ENCODE data around the gene PML.

The PML gene

DNA sequence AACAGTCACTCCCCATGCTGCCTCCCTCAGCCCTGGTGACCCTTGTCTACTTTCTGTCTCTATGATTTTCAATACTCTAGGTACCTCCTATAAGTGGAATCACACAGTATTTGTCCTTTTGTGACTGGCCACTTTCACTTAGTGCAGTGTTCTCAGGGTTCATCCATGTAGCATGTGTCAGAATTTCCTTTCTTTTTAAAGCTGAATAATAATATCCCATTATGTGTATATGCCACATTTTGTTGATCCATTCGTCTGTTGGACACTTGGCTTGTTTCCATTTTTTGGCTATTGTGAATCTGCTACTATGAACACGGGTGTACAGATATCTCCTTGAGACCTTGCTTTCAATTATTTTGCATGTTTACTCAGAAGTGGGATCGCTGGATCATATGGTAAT is 34.1 kb downstream of the PML start:
- Histone ChIP-seq H3K36me3 (ENCODE audit: control insufficient read depth, insufficient read depth, low read length) (peaks cover 7% of the 10 kb centered on the region; the same call in 1 of the 2 replicates), H3K27me3 (ENCODE audit: control insufficient read depth, insufficient read depth, low read length) (no peaks in the 10 kb centered on the region), H3K4me1 (ENCODE audit: control insufficient read depth, insufficient read depth, low read length) (no peaks in the 10 kb centered on the region), H3K4me3 (ENCODE audit: low read length) (no peak overlapping the region), H3K9me3 (ENCODE audit: control insufficient read depth, insufficient read depth, low read length) (no peaks in the 10 kb centered on the region), H3K27ac (ENCODE audit: low read length) (no peak overlapping the region)
- WGBS (ENCODE audit: insufficient coverage, insufficient read length) = no CpG with 5 or more reads among the region's 3 CpGs
- DNase-seq (ENCODE audit: low read depth, low spot score) = no peak

DNA sequence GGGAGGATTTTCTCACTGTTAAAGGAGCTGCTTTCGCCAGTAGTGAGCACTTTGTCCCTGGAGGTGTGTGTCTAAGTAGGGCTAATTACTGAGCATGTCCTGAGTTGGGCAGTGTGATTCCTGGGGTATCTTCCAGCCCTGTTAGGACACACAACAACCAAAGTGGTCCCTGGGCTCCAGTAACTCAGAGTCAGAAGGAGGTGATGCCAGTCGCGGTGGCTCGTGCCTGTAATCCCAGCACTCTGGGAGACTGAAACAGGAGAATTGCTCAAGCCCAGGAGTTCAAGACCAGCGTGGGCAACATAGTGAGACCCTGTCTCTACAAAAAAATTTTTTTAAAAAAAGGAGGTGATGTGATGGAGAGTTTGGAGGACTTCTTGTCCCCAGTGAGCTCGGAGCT is 37.5 kb downstream of the PML start:
- Histone ChIP-seq H3K4me1 (ENCODE audit: control insufficient read depth, insufficient read depth, low read length) (peaks cover 2% of the 10 kb centered on the region; the same call in 1 of the 2 replicates), H3K9me3 (ENCODE audit: control insufficient read depth, insufficient read depth, low read length) (no peaks in the 10 kb centered on the region), H3K36me3 (ENCODE audit: control insufficient read depth, insufficient read depth, low read length) (peaks cover 8% of the 10 kb centered on the region), H3K4me3 (ENCODE audit: low read length) (no peak overlapping the region), H3K27ac (ENCODE audit: low read length) (no peak overlapping the region), H3K27me3 (ENCODE audit: control insufficient read depth, insufficient read depth, low read length) (no peaks in the 10 kb centered on the region)
- WGBS (ENCODE audit: insufficient coverage, insufficient read length) = no CpG with 5 or more reads among the region's 6 CpGs
- DNase-seq (ENCODE audit: low read depth, low spot score) = no peak

DNA sequence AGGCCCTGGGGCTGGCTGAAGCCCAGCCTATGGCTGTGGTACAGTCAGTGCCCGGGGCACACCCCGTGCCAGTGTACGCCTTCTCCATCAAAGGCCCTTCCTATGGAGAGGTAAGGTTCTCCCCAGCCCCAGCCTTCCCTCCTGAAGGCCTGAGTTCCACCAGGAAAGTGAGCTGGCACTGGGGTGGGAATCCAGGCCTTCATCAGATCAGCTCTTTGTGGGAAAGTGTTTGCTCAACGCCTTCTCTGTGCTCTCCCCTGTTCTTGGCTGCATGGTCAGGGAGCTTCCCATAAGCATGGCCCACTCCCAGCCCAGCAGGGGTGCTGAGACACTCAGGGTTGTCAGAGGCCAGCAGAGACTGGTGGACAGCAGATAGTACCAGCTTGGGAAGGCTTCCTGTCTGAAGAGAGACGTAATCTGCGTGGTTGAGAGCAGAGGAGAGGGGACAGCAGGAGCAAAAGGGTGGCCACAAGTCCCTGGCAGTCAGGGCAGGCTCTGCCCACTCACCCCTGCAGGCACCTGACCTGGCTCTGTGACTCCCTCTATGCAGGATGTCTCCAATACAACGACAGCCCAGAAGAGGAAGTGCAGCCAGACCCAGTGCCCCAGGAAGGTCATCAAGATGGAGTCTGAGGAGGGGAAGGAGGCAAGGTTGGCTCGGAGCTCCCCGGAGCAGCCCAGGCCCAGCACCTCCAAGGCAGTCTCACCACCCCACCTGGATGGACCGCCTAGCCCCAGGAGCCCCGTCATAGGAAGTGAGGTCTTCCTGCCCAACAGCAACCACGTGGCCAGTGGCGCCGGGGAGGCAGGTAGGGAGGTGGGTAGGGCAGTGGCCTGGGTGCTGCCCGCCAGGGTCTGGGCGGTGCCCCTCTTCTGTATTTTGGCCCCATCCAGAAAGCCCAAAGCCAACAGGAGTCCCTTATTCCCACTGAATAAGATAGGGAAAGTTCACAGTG is 38.4 kb downstream of the PML start:
- Histone ChIP-seq H3K9me3 (ENCODE audit: control insufficient read depth, insufficient read depth, low read length) (no peaks in the 10 kb centered on the region), H3K4me3 (ENCODE audit: low read length) (no peak overlapping the region), H3K36me3 (ENCODE audit: control insufficient read depth, insufficient read depth, low read length) (peaks cover 8% of the 10 kb centered on the region), H3K4me1 (ENCODE audit: control insufficient read depth, insufficient read depth, low read length) (peaks cover 4% of the 10 kb centered on the region; the same call in 1 of the 2 replicates), H3K27me3 (ENCODE audit: control insufficient read depth, insufficient read depth, low read length) (no peaks in the 10 kb centered on the region), H3K27ac (ENCODE audit: low read length) (no peak overlapping the region)
- no CpG with 5 or more reads among the region's 16 CpGs for WGBS (ENCODE audit: insufficient coverage, insufficient read length)
- no peak for DNase-seq (ENCODE audit: low read depth, low spot score)

DNA sequence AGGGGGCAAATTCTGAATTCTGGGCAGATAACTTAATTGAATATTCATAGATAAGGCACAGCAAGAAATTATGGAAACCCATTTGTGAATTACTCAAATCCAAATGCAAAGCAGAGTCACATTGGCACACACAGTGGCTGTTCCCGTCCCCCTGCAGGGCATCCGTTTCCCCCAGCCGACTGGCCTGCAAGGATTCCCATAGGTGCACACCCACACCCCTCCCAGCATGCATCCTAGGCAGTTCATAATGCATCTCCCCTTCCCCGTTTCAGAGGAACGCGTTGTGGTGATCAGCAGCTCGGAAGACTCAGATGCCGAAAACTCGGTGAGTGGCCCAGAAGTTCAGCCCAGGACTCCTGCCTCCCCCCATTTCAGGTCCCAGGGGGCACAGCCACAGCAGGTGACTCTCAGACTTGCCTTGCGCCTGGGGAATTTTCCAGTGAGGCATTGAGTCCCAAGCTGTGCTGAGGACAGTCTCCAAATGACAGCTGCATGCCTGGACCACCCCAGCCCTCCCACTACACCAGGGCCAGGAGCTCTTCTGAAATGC is 39.8 kb downstream of the PML start:
- no CpG with 5 or more reads among the region's 10 CpGs for WGBS (ENCODE audit: insufficient coverage, insufficient read length)
- Histone ChIP-seq H3K4me1 (ENCODE audit: control insufficient read depth, insufficient read depth, low read length) (peaks cover 4% of the 10 kb centered on the region; the same call in 1 of the 2 replicates), H3K27me3 (ENCODE audit: control insufficient read depth, insufficient read depth, low read length) (no peaks in the 10 kb centered on the region), H3K4me3 (ENCODE audit: low read length) (no peak overlapping the region), H3K36me3 (ENCODE audit: control insufficient read depth, insufficient read depth, low read length) (peaks cover 8% of the 10 kb centered on the region), H3K27ac (ENCODE audit: low read length) (no peak overlapping the region), H3K9me3 (ENCODE audit: control insufficient read depth, insufficient read depth, low read length) (no peaks in the 10 kb centered on the region)
- no peak for DNase-seq (ENCODE audit: low read depth, low spot score)

DNA sequence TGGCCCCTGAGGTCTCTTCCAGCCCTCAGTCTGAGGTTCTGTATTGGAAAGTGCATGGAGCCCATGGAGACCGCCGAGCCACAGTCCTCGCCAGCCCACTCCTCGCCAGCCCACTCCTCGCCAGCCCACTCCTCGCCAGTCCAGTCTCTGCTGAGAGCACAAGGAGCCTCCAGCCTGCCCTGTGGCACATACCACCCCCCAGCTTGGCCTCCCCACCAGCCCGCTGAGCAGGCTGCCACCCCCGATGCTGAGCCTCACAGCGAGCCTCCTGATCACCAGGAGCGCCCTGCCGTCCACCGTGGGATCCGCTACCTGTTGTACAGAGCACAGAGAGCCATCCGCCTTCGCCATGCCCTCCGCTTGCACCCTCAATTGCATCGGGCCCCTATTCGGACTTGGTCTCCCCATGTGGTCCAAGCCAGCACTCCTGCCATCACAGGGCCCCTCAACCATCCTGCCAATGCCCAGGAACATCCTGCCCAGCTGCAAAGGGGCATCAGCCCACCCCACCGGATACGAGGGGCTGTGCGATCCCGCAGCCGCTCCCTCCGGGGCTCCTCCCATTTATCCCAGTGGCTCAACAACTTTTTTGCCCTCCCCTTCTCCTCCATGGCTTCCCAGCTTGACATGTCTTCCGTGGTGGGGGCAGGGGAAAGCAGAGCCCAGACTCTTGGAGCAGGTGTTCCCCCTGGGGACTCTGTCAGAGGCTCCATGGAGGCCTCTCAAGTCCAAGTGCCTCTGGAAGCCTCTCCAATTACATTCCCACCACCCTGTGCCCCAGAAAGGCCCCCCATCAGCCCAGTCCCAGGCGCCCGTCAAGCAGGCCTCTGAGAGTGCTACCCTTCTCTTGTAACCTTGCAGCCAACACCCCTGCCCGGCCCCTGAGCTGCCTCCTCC is 40.9 kb downstream of the PML start:
- H3K27me3 ChIP-seq (ENCODE audit: control insufficient read depth, insufficient read depth, low read length) = no peaks in the 10 kb centered on the region
- H3K27ac ChIP-seq (ENCODE audit: low read length) = no peak overlapping the region
- no CpG with 5 or more reads among the region's 28 CpGs for WGBS (ENCODE audit: insufficient coverage, insufficient read length)
- no peak for DNase-seq (ENCODE audit: low read depth, low spot score)
- H3K4me1 ChIP-seq (ENCODE audit: control insufficient read depth, insufficient read depth, low read length) = peaks cover 5% of the 10 kb centered on the region; the same call in 1 of the 2 replicates
- H3K36me3 ChIP-seq (ENCODE audit: control insufficient read depth, insufficient read depth, low read length) = peaks cover 8% of the 10 kb centered on the region
- no peak overlapping the region for H3K4me3 ChIP-seq (ENCODE audit: low read length)
- H3K9me3 ChIP-seq (ENCODE audit: control insufficient read depth, insufficient read depth, low read length) = no peaks in the 10 kb centered on the region

DNA sequence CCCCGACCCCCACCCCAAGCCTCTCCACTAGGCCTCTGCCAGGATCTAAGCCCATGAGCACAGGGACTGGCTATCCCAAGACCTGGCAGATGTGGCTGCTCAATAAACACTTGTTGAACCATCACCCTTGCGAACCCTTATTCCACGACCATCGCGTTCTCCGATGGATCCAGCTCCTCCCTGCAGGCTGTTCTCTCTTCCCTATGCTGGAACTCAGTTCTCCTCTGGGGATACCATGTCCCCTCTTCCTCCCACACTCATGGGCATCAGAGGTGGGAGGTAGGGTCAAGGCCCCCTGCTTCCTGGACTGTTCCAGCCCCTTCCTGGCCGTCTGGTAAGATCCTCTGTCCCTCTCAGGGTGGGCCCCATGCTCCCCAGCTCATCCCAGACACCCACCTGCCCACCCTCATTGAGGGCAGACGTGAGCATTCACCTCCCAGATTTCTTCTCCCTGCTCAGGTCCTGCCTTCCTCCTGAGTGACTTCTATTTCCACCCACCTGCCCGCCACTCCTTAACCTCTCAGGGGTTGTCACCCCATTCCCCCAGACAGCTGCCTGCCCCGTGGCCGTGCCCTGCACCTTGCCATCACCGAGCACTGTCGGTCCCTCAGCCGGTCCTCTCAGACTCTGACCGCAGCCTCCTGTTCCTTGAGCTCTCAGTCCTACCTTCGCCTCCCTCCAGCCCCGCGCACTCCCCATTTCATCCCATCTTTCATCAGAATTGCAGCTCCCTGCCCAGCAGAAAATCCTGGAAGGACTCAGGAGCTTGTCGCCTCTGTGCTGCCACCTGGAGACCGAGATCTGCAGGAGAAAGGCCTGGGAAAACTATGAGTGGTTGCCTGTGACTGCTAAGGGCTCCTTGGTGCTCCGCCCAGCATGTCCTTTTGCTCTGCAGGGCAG is 42.0 kb downstream of the PML start:
- WGBS (ENCODE audit: insufficient coverage, insufficient read length) = no CpG with 5 or more reads among the region's 21 CpGs
- no peaks in the 10 kb centered on the region for H3K9me3 ChIP-seq (ENCODE audit: control insufficient read depth, insufficient read depth, low read length)
- peaks cover 8% of the 10 kb centered on the region for H3K36me3 ChIP-seq (ENCODE audit: control insufficient read depth, insufficient read depth, low read length)
- H3K27me3 ChIP-seq (ENCODE audit: control insufficient read depth, insufficient read depth, low read length) = no peaks in the 10 kb centered on the region
- peaks cover 5% of the 10 kb centered on the region; the same call in 1 of the 2 replicates for H3K4me1 ChIP-seq (ENCODE audit: control insufficient read depth, insufficient read depth, low read length)
- peak; percentile 58 for DNase-seq (ENCODE audit: low read depth, low spot score)
- H3K27ac ChIP-seq (ENCODE audit: low read length) = no peak overlapping the region
- no peak overlapping the region for H3K4me3 ChIP-seq (ENCODE audit: low read length)

DNA sequence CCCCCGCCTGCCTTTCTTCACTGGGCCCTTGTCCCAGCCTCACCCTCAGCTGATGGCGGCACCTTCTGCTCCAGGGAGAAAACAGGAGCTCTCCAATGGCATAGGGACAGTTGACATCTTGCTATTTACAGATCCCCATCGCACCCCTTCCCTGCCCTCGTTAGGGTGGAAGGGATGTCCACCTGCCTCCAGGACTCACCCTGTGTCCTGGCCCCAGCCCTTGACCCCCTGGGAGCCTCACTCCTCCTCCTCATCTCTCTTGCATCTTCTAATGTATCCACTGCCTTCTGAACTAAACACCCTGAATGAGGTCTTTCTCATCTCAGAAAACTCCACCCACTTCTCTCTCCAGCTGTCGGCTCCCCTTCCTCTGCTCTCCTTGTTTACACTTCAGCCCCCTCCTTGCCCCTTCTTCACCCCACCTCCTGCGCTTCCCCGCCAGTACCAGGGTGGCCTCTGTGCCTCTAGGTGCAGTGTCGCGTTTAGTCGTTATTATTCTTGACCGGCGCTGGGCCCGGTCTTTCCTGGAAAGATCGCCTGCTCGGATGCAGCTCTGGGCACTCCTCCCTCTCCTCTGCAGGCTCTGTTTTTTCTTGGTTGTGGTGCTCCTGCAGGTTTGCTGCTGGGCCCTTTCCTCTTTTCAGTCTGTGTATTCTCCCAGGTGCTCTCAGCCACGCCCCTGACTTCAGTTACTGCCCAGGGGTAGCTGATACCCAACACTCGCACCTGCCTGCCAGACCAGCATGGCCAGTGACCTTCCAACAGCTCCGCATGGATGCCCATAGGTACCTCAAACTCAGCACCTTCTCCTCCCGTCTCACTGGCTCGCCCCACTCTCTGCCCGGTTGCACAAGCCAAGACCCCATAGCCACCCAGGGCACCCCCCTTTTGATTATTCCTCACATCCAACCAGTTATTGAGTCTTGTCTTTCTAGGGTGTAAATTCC is 42.9 kb downstream of the PML start:
- no peak overlapping the region for H3K27ac ChIP-seq (ENCODE audit: low read length)
- peaks cover 5% of the 10 kb centered on the region; the same call in 1 of the 2 replicates for H3K4me1 ChIP-seq (ENCODE audit: control insufficient read depth, insufficient read depth, low read length)
- no peaks in the 10 kb centered on the region for H3K9me3 ChIP-seq (ENCODE audit: control insufficient read depth, insufficient read depth, low read length)
- H3K27me3 ChIP-seq (ENCODE audit: control insufficient read depth, insufficient read depth, low read length) = no peaks in the 10 kb centered on the region
- no peak for DNase-seq (ENCODE audit: low read depth, low spot score)
- WGBS (ENCODE audit: insufficient coverage, insufficient read length) = no CpG with 5 or more reads among the region's 21 CpGs
- H3K4me3 ChIP-seq (ENCODE audit: low read length) = no peak overlapping the region
- peaks cover 8% of the 10 kb centered on the region for H3K36me3 ChIP-seq (ENCODE audit: control insufficient read depth, insufficient read depth, low read length)

DNA sequence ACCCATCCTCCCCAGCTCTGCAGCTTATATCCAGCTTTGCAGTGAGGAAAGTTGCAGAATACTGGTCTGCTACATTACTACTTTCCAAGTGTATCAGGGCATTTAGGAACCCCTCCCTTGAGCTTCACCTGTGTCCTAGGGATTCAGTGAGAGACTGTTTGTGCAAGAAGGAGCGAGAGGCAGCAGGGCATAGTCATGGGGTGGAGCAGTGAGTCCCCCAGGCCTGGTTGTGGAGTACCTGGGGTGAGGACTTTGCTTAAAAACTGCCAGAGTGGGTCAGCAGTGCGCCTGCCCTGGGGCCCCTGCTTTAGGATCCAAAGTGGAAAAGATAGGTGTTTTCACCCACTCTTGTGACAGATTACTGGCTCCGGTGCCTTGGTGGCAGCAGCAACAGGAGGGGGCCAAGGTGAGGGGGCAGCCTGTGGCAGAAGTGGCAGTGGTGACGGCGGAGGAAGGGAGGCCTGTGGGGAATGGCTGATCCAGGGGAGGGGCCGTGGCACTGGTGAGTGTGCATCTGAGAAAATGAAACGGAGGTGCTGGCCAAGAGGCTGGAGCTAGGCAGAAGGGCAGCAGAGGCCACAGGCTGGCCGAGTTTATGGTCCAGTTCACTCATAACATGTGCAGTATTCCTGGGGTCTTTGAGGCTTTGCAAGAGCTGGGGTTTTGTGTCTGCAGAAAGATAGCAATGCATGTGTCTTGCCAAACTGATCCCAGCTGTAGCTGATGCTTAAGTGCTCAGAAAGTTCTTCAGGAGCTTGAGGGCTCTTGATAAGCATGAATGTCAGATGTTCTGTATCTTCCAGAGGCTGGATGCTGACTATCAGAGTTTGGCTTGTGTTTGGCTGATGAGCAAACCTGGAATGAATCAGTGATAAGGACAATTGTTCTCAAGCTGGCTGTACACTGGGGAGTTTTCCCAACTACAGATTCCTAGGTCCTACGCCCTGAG is 44.5 kb downstream of the PML start:
- no CpG with 5 or more reads among the region's 9 CpGs for WGBS (ENCODE audit: insufficient coverage, insufficient read length)
- no peak overlapping the region for H3K27ac ChIP-seq (ENCODE audit: low read length)
- H3K36me3 ChIP-seq (ENCODE audit: control insufficient read depth, insufficient read depth, low read length) = peaks cover 8% of the 10 kb centered on the region
- H3K27me3 ChIP-seq (ENCODE audit: control insufficient read depth, insufficient read depth, low read length) = no peaks in the 10 kb centered on the region
- H3K4me3 ChIP-seq (ENCODE audit: low read length) = no peak overlapping the region
- H3K9me3 ChIP-seq (ENCODE audit: control insufficient read depth, insufficient read depth, low read length) = no peaks in the 10 kb centered on the region
- peaks cover 5% of the 10 kb centered on the region; the same call in 1 of the 2 replicates for H3K4me1 ChIP-seq (ENCODE audit: control insufficient read depth, insufficient read depth, low read length)
- no peak for DNase-seq (ENCODE audit: low read depth, low spot score)
